IMR-90 (cell line): ENCODE measurements around the gene SRPRB. TPM values are rescaled to one million over a fixed set of nuclear protein-coding genes. Genes with fewer than 3 reads are reported as not detected.

Source experiments
- ATAC-seq: fragments of 200-7000 bp; cut with Tn5 transposase; 2 replicates; pipeline ENCODE4 v1.9.1; 2020; ENCODE audit warnings: low read depth, mild to moderate bottlenecking, moderate library complexity
- BruUV-seq: library from RNA; stranded (reverse); fragments of 400-500 nt; replicated peaks from 2 replicates; lab custom pipeline; 2021; lab: Mats Ljungman, UMichigan
- CTCF ChIA-PET: fragments of 300-600 bp; formaldehyde crosslinking; extraction: SDS; loops from one replicate; lab custom pipeline; 2021; ENCODE audit warnings: antibody characterized with exemption; lab: Yijun Ruan, JAX
- POLR2A ChIA-PET: fragments of 300-600 bp; sonication (Branson Sonifier 250); formaldehyde crosslinking; loops from one replicate; lab custom pipeline; 2022; ENCODE audit warnings: antibody characterized with exemption; ENCODE audit not compliant: unreplicated experiment; lab: Charles Lee
- DNase-seq: peaks from one replicate; pipeline ENCODE4 v3.0.0; 2013
- H2AFZ ChIP-seq: replicated peaks from 2 replicates; pipeline ENCODE3; 2013; ENCODE audit warnings: low read length, mild to moderate bottlenecking; ENCODE audit not compliant: poor library complexity
- H2AK5ac ChIP-seq: 2 replicates; pipeline ENCODE4 v1.6.1; 2013; ENCODE audit warnings: low read depth, low read length, inconsistent platforms
- H2AK9ac ChIP-seq: replicated peaks from 2 replicates; pipeline ENCODE3; 2013; ENCODE audit warnings: mild to moderate bottlenecking, low read depth, low read length, moderate library complexity; ENCODE audit not compliant: poor library complexity
- H2BK120ac ChIP-seq: 2 replicates; pipeline ENCODE4 v1.6.1; 2013; ENCODE audit warnings: low read depth, low read length, inconsistent platforms
- H2BK15ac ChIP-seq: 3 replicates; pipeline ENCODE4 v1.6.1; 2013; ENCODE audit warnings: low read depth, low read length, inconsistent platforms
- H2BK20ac ChIP-seq: 2 replicates; pipeline ENCODE4 v1.6.1; 2013; ENCODE audit warnings: low read depth, mild to moderate bottlenecking, inconsistent platforms, low read length, moderate library complexity
- H2BK5ac ChIP-seq: 2 replicates; pipeline ENCODE4 v1.6.1; 2013; ENCODE audit warnings: mild to moderate bottlenecking, low read depth, low read length, inconsistent platforms; ENCODE audit not compliant: poor library complexity, severe bottlenecking
- H3K14ac ChIP-seq: replicated peaks from 2 replicates; pipeline ENCODE4 v1.6.1; 2013; ENCODE audit warnings: low read depth, low read length, inconsistent platforms
- H3K18ac ChIP-seq: 2 replicates; pipeline ENCODE4 v1.6.1; 2013; ENCODE audit warnings: low read depth, low read length, control low read depth
- H3K23ac ChIP-seq: 2 replicates; pipeline ENCODE4 v1.6.1; 2013; ENCODE audit warnings: low read depth, low read length, inconsistent platforms
- H3K27ac ChIP-seq: 2 replicates; pipeline ENCODE4 v1.5.1; 2013; ENCODE audit warnings: mild to moderate bottlenecking, control low read depth, low read length; ENCODE audit not compliant: insufficient read depth
- H3K27me3 ChIP-seq: 2 replicates; pipeline ENCODE4 v1.6.1; 2013; ENCODE audit warnings: low read length; ENCODE audit not compliant: control insufficient read depth, insufficient read depth
- H3K36me3 ChIP-seq: 2 replicates; pipeline ENCODE4 v1.6.1; 2013; ENCODE audit warnings: low read length, mixed read lengths; ENCODE audit not compliant: control insufficient read depth, insufficient read depth
- H3K4ac ChIP-seq: 2 replicates; pipeline ENCODE4 v1.6.1; 2013; ENCODE audit warnings: low read depth, low read length, inconsistent platforms
- H3K4me1 ChIP-seq: 2 replicates; pipeline ENCODE4 v1.6.1; 2013; ENCODE audit warnings: low read length, mixed read lengths; ENCODE audit not compliant: control insufficient read depth, insufficient read depth
- H3K4me2 ChIP-seq: 2 replicates; pipeline ENCODE4 v1.6.1; 2013; ENCODE audit warnings: low read depth, mild to moderate bottlenecking, control low read depth, low read length, moderate library complexity
- H3K4me3 ChIP-seq: 2 replicates; pipeline ENCODE4 v1.5.1; 2013; ENCODE audit warnings: low read depth, mild to moderate bottlenecking, control low read depth, low read length, moderate library complexity; ENCODE audit not compliant: insufficient read depth
- H3K56ac ChIP-seq: 2 replicates; pipeline ENCODE4 v1.6.1; 2013; ENCODE audit warnings: low read length, inconsistent platforms; ENCODE audit not compliant: insufficient read depth; ENCODE audit errors: extremely low read depth
- H3K79me1 ChIP-seq, 2 experiments: 2 replicates each; pipeline ENCODE4 v1.6.1; 2013; ENCODE audit warnings: low read length in 2 of 2, inconsistent platforms in 1 of 2, low read depth in 1 of 2
- H3K9ac ChIP-seq: 2 replicates; pipeline ENCODE4 v1.6.1; 2013; ENCODE audit warnings: low read depth, low read length, control low read depth
- H3K9me1 ChIP-seq: 2 replicates; pipeline ENCODE4 v1.6.1; 2013; ENCODE audit warnings: low read length, inconsistent platforms; ENCODE audit not compliant: insufficient read depth
- H3K9me3 ChIP-seq: 2 replicates; pipeline ENCODE4 v1.6.1; 2013; ENCODE audit warnings: low read length; ENCODE audit not compliant: control insufficient read depth, insufficient read depth
- H4K20me1 ChIP-seq: 2 replicates; pipeline ENCODE4 v1.6.1; 2013; ENCODE audit warnings: low read length, inconsistent platforms; ENCODE audit not compliant: insufficient read depth
- H4K5ac ChIP-seq: 2 replicates; pipeline ENCODE4 v1.6.1; 2013; ENCODE audit warnings: mild to moderate bottlenecking, low read depth, low read length, control low read depth
- H4K8ac ChIP-seq, 2 experiments: 2 replicates each; pipeline ENCODE4 v1.6.1; 2013; ENCODE audit warnings: low read depth in 2 of 2, low read length in 2 of 2, control low read depth in 1 of 2, inconsistent platforms in 1 of 2
- H4K91ac ChIP-seq: 2 replicates; pipeline ENCODE4 v1.6.1; 2013; ENCODE audit warnings: low read depth, low read length, inconsistent platforms; ENCODE audit not compliant: insufficient read depth
- BHLHE40 ChIP-seq: fragments of 150-350 bp; IDR thresholded peaks from 2 replicates; pipeline ENCODE4 v1.6.1; 2016; ENCODE audit warnings: mild to moderate bottlenecking, low read depth, low read length
- CEBPB ChIP-seq: IDR thresholded peaks from 2 replicates; pipeline ENCODE4 v1.6.1; 2012; ENCODE audit warnings: low read depth, low read length, improper control_type of control experiment
- CHD1 ChIP-seq: IDR thresholded peaks from 2 replicates; pipeline ENCODE4 v1.6.1; 2012; ENCODE audit warnings: low read depth, low read length, improper control_type of control experiment
- CTCF ChIP-seq: conservative IDR thresholded peaks from 2 replicates; pipeline ENCODE4 v1.5.1; 2012; ENCODE audit warnings: mild to moderate bottlenecking, low read depth, low read length, improper control_type of control experiment
- ELK1 ChIP-seq: fragments of 150-350 bp; IDR thresholded peaks from 2 replicates; pipeline ENCODE4 v1.6.1; 2016; ENCODE audit warnings: low read depth, mild to moderate bottlenecking, low read length, moderate library complexity, borderline replicate concordance
- FOS ChIP-seq: fragments of 150-350 bp; IDR thresholded peaks from 2 replicates; pipeline ENCODE4 v1.6.1; 2016; ENCODE audit warnings: low read depth, low read length
- MAFK ChIP-seq: IDR thresholded peaks from 2 replicates; pipeline ENCODE4 v1.6.1; 2012; ENCODE audit warnings: low read depth, low read length, improper control_type of control experiment
- MAZ ChIP-seq: IDR thresholded peaks from 2 replicates; pipeline ENCODE4 v1.6.1; 2012; ENCODE audit warnings: low read depth, mild to moderate bottlenecking, low read length, improper control_type of control experiment, moderate library complexity, borderline replicate concordance
- MXI1 ChIP-seq: IDR thresholded peaks from 2 replicates; pipeline ENCODE4 v1.6.1; 2012; ENCODE audit warnings: low read depth, mild to moderate bottlenecking, low read length, moderate library complexity, borderline replicate concordance
- NFE2L2 ChIP-seq: fragments of 150-350 bp; IDR thresholded peaks from 2 replicates; pipeline ENCODE4 v1.6.1; 2016; ENCODE audit warnings: low read depth, mild to moderate bottlenecking, low read length
- POLR2A ChIP-seq: IDR thresholded peaks from 2 replicates; pipeline ENCODE4 v1.6.1; 2012; ENCODE audit warnings: mild to moderate bottlenecking, low read depth, low read length
- RAD21 ChIP-seq: IDR thresholded peaks from 2 replicates; pipeline ENCODE4 v1.6.1; 2012; ENCODE audit warnings: low read length, improper control_type of control experiment
- RCOR1 ChIP-seq: IDR thresholded peaks from 2 replicates; pipeline ENCODE4 v1.6.1; 2012; ENCODE audit warnings: mild to moderate bottlenecking, low read length, improper control_type of control experiment; ENCODE audit not compliant: insufficient replicate concordance
- RFX5 ChIP-seq: IDR thresholded peaks from 2 replicates; pipeline ENCODE4 v1.8.0; 2012; ENCODE audit warnings: low read depth, mild to moderate bottlenecking, low read length, moderate library complexity
- SMC3 ChIP-seq: fragments of 150-350 bp; IDR thresholded peaks from 2 replicates; pipeline ENCODE4 v1.6.1; 2016; ENCODE audit warnings: low read depth, mild to moderate bottlenecking, antibody characterized with exemption, low read length, moderate library complexity
- WGBS, 2 experiments: methylation state at CpG; one replicate each; pipeline versions ENCODE4 v1.1.5 to v1.1.7; 2013; ENCODE audit warnings: missing lambda C conversion rate in 2 of 2; ENCODE audit not compliant: insufficient read length in 1 of 2; ENCODE audit errors: extremely low coverage in 2 of 2; 5-methylcytosine and 5-hydroxymethylcytosine counted together
- dilution Hi-C: fragments of 300-500 bp; cut with HindIII; formaldehyde crosslinking; loops from one replicate; pipeline ENCODE4 v1.14.3; 2018; ENCODE audit warnings: low sequenced_read_pairs; ENCODE audit not compliant: unreplicated experiment
- in situ Hi-C: fragments of 300-500 bp; cut with MboI; formaldehyde crosslinking; loops from 3 replicates; pipeline ENCODE4 v1.14.3; 2019; ENCODE audit warnings: low sequenced_read_pairs, inconsistent platforms, mixed read lengths
- intact Hi-C: fragments of 100-400 bp; cut with micrococcal nuclease; formaldehyde crosslinking; loops from 2 replicates; pipeline ENCODE4 v1.10.0; 2022
- polyA plus RNA-seq, 3 experiments: library from polyadenylated mRNA; depleted of rRNA; stranded (reverse); fragments of >200 nt; gene quantifications; 2 replicates each; pipeline ENCODE4 v1.2.3, GENCODE V29; 2012; ENCODE audit warnings: low replicate concordance in 1 of 3
- total RNA-seq: library from RNA; depleted of rRNA; stranded (reverse); fragments of >200 nt; gene quantifications from 2 replicates; pipeline ENCODE4 v1.2.3, GENCODE V29; 2012
- TF ChIP-seq, protein P1 (sequence below): fragments of 150-350 bp; IDR thresholded peaks from 2 replicates; pipeline ENCODE4 v1.6.1; 2017; ENCODE audit warnings: mild to moderate bottlenecking, antibody characterized with exemption, low read length, low read depth

SRPRB gene
- total and polyA plus RNA-seq, 2 of the 4 experiments (the other 2 are of a cell fraction): 28.8 to 131 TPM

GRCh38 chr3:133869586-133869985, 64.0 kb downstream of the SRPRB start:
- Histone ChIP-seq H3K9ac (no peak overlapping the region), H3K4ac (no peak overlapping the region), H2BK15ac (no peak overlapping the region), H3K36me3 (no peaks in the 10 kb centered on the region), H3K27me3 (peaks cover 57% of the 10 kb centered on the region), H3K56ac (no peak overlapping the region), H2AK5ac (no peak overlapping the region), H2BK5ac (no peak overlapping the region), H3K79me1 (no peaks in the 10 kb centered on the region), H2AK9ac (no peak overlapping the region), H3K23ac (no peak overlapping the region), H2BK20ac (no peak overlapping the region), H4K20me1 (no peaks in the 10 kb centered on the region), H3K27ac (no peak overlapping the region), H3K18ac (no peak overlapping the region), H4K8ac (no peak overlapping the region), H3K14ac (no peak overlapping the region), H3K4me2 (no peak overlapping the region), H2AFZ (no peak overlapping the region), H4K91ac (no peak overlapping the region), H2BK120ac (no peak overlapping the region), H3K9me1 (no peaks in the 10 kb centered on the region), H3K4me3 (no peak overlapping the region), H3K9me3 (peaks cover 3% of the 10 kb centered on the region; the same call in 1 of the 2 replicates), H3K4me1 (no peaks in the 10 kb centered on the region), H4K5ac (no peak overlapping the region)
- ChIA-PET CTCF (no interaction called here), POLR2A (no interaction called here)
- dilution Hi-C loops (no loop called here), intact Hi-C loops (no loop called here), in situ Hi-C loops (no loop called here)
- ATAC-seq (no peak), DNase-seq (no peak)
- TF ChIP-seq MAZ (no peak), RCOR1 (no peak), ELK1 (no peak), FOS (no peak), CEBPB (no peak), MAFK (no peak), CTCF (no peak), RFX5 (no peak), POLR2A (no peak), BHLHE40 (no peak), RAD21 (no peak), CHD1 (no peak), NFE2L2 (no peak), SMC3 (no peak), MXI1 (no peak)
- TF ChIP-seq, protein P1, sequence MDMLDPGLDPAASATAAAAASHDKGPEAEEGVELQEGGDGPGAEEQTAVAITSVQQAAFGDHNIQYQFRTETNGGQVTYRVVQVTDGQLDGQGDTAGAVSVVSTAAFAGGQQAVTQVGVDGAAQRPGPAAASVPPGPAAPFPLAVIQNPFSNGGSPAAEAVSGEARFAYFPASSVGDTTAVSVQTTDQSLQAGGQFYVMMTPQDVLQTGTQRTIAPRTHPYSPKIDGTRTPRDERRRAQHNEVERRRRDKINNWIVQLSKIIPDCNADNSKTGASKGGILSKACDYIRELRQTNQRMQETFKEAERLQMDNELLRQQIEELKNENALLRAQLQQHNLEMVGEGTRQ: no peak
- BruUV-seq: no TSS peak
- no CpG with 5 or more reads among the region's 6 CpGs for WGBS, 2 experiments
